ENCODE results near the gene HNRNPAB. TPM values are rescaled to one million over a fixed set of nuclear protein-coding genes. Genes with fewer than 3 reads are reported as not detected.
"Not testable (repeated sequence)": the region's sequence is repeated elsewhere in the genome, so short reads cannot be mapped to it uniquely, and the experiment has no call there.

The HNRNPAB gene
- polyA plus RNA-seq, 1 experiment: 102 TPM

DNA sequence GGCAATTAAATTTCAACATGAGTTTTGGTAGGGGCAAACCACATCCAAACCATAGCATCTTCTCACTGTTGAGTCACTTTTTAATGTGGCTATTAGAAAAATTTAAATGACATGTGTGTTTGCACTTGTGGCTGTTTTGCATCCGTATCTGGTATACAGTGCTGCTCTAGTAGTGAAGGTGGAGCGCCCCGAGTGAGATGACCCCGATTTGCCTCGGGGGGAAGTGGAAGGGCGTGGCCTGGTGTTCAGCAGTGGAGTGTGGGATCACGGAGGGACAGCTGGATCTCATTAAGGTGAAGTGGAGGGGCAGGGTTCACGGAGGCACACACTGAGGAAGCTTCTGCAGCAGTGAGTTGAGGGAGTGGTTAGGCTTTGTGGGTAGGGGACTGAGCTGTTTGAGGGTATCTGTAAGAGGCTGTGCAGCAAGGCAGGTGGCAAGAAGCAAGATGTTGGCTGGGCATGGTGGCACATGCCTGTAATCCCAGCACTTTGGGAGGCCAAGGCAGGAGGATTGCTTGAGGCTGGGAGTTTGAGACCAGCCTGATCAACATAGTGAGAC, 11.0 kb upstream of the HNRNPAB start:
- peaks cover 24% of the 10 kb centered on the region for H3K27me3 ChIP-seq (ENCODE audit: control insufficient read depth, insufficient read depth, low read length)
- POLR2A ChIA-PET: no interaction called here

DNA sequence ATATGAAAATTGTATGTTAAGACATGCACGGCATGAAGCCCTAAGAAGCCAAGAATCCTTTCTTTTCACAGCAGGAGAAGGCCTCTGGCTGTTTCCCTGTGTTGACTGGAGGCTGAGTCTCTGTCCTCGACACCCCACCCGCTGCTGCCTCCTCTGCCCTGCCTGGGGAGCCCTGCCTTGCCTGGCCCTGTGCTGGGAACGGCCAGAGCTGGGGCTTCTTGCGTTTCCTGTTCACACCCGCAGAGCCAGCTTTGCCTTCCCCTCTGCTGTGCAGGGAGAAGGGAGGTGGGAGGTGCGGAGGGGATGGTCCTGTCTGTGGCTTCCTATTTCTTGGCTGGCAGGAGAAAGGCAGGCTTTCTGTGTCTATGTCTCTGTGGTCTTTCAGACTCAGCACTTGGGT, 10.3 kb upstream of the HNRNPAB start:
- ChIA-PET CTCF (no interaction called here), POLR2A (no interaction called here)
- TF ChIP-seq, protein P1, sequence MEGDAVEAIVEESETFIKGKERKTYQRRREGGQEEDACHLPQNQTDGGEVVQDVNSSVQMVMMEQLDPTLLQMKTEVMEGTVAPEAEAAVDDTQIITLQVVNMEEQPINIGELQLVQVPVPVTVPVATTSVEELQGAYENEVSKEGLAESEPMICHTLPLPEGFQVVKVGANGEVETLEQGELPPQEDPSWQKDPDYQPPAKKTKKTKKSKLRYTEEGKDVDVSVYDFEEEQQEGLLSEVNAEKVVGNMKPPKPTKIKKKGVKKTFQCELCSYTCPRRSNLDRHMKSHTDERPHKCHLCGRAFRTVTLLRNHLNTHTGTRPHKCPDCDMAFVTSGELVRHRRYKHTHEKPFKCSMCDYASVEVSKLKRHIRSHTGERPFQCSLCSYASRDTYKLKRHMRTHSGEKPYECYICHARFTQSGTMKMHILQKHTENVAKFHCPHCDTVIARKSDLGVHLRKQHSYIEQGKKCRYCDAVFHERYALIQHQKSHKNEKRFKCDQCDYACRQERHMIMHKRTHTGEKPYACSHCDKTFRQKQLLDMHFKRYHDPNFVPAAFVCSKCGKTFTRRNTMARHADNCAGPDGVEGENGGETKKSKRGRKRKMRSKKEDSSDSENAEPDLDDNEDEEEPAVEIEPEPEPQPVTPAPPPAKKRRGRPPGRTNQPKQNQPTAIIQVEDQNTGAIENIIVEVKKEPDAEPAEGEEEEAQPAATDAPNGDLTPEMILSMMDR (IDR thresholded peaks at IDR 0.05; ENCODE audit: low read depth, low read length): no peak
- H3K4me3 ChIP-seq (ENCODE audit: low read depth, low read length): no peak overlapping the region
- no peak for DNase-seq (ENCODE audit: low read depth, low spot score)
- no peak overlapping the region for H3K27ac ChIP-seq (ENCODE audit: low read depth, low read length)
- H3K27me3 ChIP-seq (ENCODE audit: control insufficient read depth, insufficient read depth, low read length): peaks cover 24% of the 10 kb centered on the region
- H3K9me3 ChIP-seq (ENCODE audit: control insufficient read depth, insufficient read depth, low read length): peaks cover 9% of the 10 kb centered on the region

More for the DNA sequence above, 11.0 kb upstream of the HNRNPAB start:
- TF ChIP-seq, protein P1 (IDR thresholded peaks at IDR 0.05; ENCODE audit: low read depth, low read length): no peak
- H3K4me3 ChIP-seq (ENCODE audit: low read depth, low read length): no peak overlapping the region
- no peak for DNase-seq (ENCODE audit: low read depth, low spot score)
- CTCF ChIA-PET: interaction anchor here (0.8 kb wide), 1 partner anchor 117 kb away, joined by 4 read pairs; no protein-coding TSS in a partner anchor
- H3K9me3 ChIP-seq (ENCODE audit: control insufficient read depth, insufficient read depth, low read length): peaks cover 9% of the 10 kb centered on the region
- H3K27ac ChIP-seq (ENCODE audit: low read depth, low read length): no peak overlapping the region

DNA sequence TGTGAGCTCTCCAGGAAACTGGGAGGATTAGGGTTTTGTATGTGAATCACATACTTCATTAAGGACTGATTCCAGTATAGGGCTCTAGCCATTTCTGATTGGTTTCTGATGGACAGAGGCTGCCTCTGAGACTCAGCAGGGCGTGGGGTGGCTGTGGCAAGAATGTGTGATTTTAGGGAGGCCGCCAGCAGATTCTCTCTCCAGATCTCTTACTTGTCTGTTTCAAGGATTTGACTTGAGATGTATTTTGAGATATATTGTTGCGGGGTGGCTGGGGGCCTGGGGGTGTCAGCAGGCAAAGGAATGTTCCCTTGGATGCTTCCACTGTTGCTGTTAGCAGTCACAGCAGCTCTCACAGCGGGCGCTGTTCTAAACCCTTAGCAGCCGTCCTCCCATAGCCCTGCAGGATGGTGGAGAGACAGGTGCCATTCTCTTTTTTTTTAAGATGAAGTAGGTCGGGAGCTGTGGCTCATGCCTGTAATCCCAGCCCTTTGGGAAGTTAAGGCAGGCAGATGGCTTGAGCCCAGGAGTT, 8.0 kb upstream of the HNRNPAB start:
- TF ChIP-seq, protein P1 (IDR thresholded peaks at IDR 0.05; ENCODE audit: low read depth, low read length): no peak
- Histone ChIP-seq H3K9me3 (ENCODE audit: control insufficient read depth, insufficient read depth, low read length) (peaks cover 9% of the 10 kb centered on the region), H3K4me3 (ENCODE audit: low read depth, low read length) (no peak overlapping the region), H3K27me3 (ENCODE audit: control insufficient read depth, insufficient read depth, low read length) (peaks cover 24% of the 10 kb centered on the region), H3K27ac (ENCODE audit: low read depth, low read length) (no peak overlapping the region)
- DNase-seq (ENCODE audit: low read depth, low spot score): no peak
- ChIA-PET CTCF (interaction anchor here (0.6 to 1.3 kb wide), 2 partner anchors 11 kb away, joined by 3 to 4 read pairs; no protein-coding TSS in a partner anchor), POLR2A (interaction anchor here (1.4 kb wide), 1 partner anchor 8 kb away, joined by 3 read pairs; the partner anchor contains the start of gene HNRNPAB)

DNA sequence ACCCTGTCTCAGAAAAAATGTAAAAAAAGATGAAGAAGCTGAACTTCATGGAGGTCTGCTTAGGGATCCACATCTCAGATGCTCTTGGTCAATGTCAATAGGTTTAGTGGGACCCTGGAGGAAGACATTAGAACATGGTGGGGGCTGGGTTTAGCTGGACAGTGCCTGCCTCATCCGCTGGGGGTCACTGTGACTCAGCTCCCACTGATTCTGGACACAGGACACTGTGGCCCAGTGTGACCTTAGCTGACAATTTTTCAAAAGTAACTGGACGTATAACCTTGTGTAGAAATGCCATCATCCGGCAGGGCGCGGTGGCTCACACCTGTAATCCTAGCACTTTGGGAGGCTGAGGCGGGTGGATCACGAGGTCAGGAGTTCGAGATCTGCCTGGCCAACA, 7.3 kb upstream of the HNRNPAB start:
- CTCF ChIA-PET: interaction anchor here (0.6 to 1.3 kb wide), 2 partner anchors 10 to 12 kb away, joined by 3 to 4 read pairs; no protein-coding TSS in a partner anchor
- TF ChIP-seq, protein P1 (IDR thresholded peaks at IDR 0.05; ENCODE audit: low read depth, low read length): peak; percentile 13; the same call in 1 of the 2 replicates
- H3K27me3 ChIP-seq (ENCODE audit: control insufficient read depth, insufficient read depth, low read length): peaks cover 24% of the 10 kb centered on the region
- H3K9me3 ChIP-seq (ENCODE audit: control insufficient read depth, insufficient read depth, low read length): peaks cover 9% of the 10 kb centered on the region
- H3K4me3 ChIP-seq (ENCODE audit: low read depth, low read length): no peak overlapping the region
- no peak for DNase-seq (ENCODE audit: low read depth, low spot score)
- no peak overlapping the region for H3K27ac ChIP-seq (ENCODE audit: low read depth, low read length)
- POLR2A ChIA-PET: no interaction called here

DNA sequence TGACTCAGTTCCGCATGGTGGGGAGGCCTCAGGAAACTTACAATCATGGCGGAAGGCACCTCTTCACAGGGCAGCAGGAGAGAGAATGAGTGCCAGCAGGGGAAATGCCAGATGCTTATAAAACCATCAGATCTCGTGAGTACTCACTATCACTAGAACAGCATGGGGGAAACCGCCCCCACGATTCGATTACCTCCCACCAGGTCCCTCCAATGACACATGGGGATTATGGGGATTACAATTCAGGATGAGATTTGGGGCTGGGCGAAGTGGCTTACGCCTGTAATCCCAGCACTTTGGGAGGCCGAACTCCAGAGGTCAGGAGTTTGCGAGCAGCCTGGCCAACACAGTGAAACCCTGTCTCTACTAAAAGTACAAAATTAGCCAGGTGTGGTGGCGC, 6.2 kb upstream of the HNRNPAB start:
- H3K27ac ChIP-seq (ENCODE audit: low read depth, low read length); DNase-seq (ENCODE audit: low read depth, low spot score); H3K4me3 ChIP-seq (ENCODE audit: low read depth, low read length); CTCF ChIA-PET; H3K9me3 ChIP-seq (ENCODE audit: control insufficient read depth, insufficient read depth, low read length): not testable (repeated sequence)
- peaks cover 21% of the 10 kb centered on the region for H3K27me3 ChIP-seq (ENCODE audit: control insufficient read depth, insufficient read depth, low read length)
- POLR2A ChIA-PET: interaction anchor here (0.6 kb wide), 1 partner anchor 179 kb away, joined by 3 read pairs; no protein-coding TSS in a partner anchor

All from AG04450 (cell line).